Astrocyte of the cerebellum (primary cell): ENCODE measurements around the gene FAM47E.

ENCODE experiments used
- DNase-seq: peaks from one replicate; pipeline ENCODE4 v3.0.0-alpha.2; 2011; ENCODE audit warnings: low read depth
- H3K4me3 ChIP-seq: 2 replicates; pipeline ENCODE4 v1.5.1; 2011; ENCODE audit warnings: mild to moderate bottlenecking, low read depth, low read length, moderate library complexity
- CTCF ChIP-seq: IDR thresholded peaks from 2 replicates; pipeline ENCODE4 v1.5.1; 2012; ENCODE audit warnings: low read length, low read depth, moderate library complexity, mild to moderate bottlenecking; ENCODE audit errors: missing control alignments
- in situ Hi-C: cut with HindIII; loops from 2 replicates; pipeline ENCODE4 v1.10.0; 2017; ENCODE audit warnings: low sequenced_read_pairs

The FAM47E gene

GRCh38 chr4:76272582-76272981, 21.1 kb downstream of the FAM47E start:
- in situ Hi-C loops, result no loop called here
- DNase-seq, result no peak
- TF ChIP-seq CTCF, result no peak
- H3K4me3 ChIP-seq, result no peak overlapping the region

GRCh38 chr4:76272999-76273398, 21.5 kb downstream of the FAM47E start:
- TF ChIP-seq CTCF, result no peak
- in situ Hi-C loops, result no loop called here
- H3K4me3 ChIP-seq, result no peak overlapping the region
- DNase-seq, result no peak

GRCh38 chr4:76275486-76276124, 24.1 kb downstream of the FAM47E start:
- DNase-seq, result no peak
- no peak overlapping the region for H3K4me3 ChIP-seq
- in situ Hi-C loops, result no loop called here
- TF ChIP-seq CTCF, result no peak

- DNase-seq, result no peak
- no peak for TF ChIP-seq CTCF
- in situ Hi-C loops, result no loop called here
- H3K4me3 ChIP-seq, result no peak overlapping the region
Measured at GRCh38 chr4:76276813-76277212, 25.3 kb downstream of the FAM47E start.

- no peak for DNase-seq
- TF ChIP-seq CTCF, result no peak
- in situ Hi-C loops, result no loop called here
- H3K4me3 ChIP-seq, result no peak overlapping the region
Measured at GRCh38 chr4:76277667-76278066, 26.1 kb downstream of the FAM47E start.

GRCh38 chr4:76278583-76278982, 27.1 kb downstream of the FAM47E start:
- no peak overlapping the region for H3K4me3 ChIP-seq
- TF ChIP-seq CTCF, result no peak
- in situ Hi-C loops, result no loop called here
- no peak for DNase-seq
